Measurements from ENCODE around the gene ABLIM3.

ABLIM3 gene

DNA sequence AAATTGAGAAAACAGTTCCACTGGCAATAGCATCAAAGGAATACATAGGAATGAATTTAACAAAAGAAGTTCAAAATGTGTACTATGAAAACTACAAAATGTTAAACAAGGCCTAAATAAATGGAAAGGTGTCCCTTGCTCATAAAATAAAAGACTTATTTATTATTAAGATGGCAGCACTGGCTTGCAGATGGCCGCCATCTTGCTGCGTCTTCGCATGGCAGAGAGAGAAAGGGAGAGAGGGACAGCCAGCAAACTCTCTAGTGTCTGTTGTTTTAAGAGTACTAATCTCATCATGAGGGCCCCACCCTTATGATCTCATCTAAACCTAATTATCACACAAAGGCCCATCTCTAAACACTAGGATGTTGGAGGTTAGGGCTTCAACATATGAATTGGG is 47.1 kb downstream of the ABLIM3 start:
- DNase-seq (ENCODE audit: low spot score): no peak

DNA sequence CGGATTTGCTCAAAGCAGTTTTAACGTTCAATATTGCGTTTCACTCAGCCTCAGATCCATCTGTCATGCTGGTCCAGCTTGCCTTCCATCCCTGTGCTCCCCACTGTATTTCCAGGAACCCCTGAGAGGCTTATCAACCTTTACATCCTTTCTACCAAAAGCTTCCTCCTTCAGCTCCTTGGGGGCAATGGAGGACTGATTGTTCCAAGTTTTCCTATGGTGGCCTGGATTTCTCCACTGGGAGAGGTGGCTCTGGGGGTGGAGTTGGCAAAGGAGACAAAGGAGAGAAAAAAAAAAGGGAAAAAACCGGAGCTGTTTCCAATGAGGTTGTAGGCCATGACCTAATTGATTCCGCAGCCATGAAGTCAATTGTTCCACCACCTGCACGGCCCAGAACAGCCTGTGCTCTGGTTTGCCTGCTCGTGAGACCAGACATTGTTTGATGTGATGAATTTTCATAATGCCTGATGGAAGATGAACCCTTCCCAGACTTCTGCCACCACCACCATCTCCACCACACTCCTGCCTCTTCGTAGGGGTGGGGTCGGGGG is 54.1 kb downstream of the ABLIM3 start:
- DNase-seq (ENCODE audit: low spot score): no peak

DNA sequence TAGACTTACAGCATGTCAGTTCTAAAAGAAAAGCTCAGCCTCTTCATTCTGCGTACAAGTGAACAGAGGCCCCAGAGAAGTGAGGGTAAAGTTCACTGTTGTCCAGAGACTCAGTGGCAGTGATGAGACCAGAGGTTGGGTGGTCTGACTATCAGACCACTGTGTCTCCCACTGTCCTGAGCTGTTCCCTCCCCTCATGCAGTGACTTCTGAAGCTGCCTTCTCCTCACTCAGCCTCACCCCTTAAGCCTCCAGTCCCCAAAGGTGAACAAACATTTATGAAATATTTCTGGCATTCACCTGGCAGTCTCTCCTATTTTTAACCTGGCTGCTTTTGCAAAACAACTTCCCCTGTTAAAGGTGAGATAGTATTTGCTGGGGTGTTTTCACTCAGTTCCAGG is 54.7 kb downstream of the ABLIM3 start:
- DNase-seq (ENCODE audit: low spot score): no peak

DNA sequence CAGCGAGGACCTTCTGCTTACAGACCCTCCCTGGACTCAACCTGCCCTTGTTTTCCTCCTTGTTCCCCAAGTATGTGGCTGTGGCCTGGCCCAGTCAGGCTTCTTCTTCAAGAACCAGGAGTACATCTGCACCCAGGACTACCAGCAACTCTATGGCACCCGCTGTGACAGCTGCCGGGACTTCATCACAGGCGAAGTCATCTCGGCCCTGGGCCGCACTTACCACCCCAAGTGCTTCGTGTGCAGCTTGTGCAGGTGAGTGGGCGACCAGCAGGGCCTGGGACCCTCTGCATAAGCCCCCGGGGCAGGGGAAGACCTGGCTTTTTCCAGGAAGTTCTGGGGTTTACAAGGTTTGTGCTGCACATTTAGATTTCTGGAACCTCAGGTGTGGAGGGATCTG is 56.9 kb downstream of the ABLIM3 start:
- no peak for DNase-seq (ENCODE audit: low spot score)

DNA sequence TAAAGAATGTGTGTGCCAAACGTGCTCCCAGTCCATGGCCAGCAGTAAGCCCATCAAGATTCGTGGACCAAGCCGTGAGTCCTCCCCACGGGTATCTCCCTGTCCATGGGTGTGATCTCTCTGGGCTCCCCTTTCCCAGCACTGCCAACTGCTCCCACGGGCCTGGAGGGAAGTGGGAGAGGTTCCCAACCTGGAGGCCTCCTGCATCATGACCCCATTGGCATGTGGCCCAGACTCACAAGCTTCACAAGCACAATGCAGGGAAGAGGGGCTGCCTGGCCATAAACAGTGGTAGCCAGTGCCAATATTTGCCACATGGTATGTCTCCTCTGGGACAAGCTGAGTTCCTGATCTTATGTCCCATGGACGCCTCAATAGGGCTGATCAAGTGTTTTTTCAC is 59.1 kb downstream of the ABLIM3 start:
- DNase-seq (ENCODE audit: low spot score): no peak

DNA sequence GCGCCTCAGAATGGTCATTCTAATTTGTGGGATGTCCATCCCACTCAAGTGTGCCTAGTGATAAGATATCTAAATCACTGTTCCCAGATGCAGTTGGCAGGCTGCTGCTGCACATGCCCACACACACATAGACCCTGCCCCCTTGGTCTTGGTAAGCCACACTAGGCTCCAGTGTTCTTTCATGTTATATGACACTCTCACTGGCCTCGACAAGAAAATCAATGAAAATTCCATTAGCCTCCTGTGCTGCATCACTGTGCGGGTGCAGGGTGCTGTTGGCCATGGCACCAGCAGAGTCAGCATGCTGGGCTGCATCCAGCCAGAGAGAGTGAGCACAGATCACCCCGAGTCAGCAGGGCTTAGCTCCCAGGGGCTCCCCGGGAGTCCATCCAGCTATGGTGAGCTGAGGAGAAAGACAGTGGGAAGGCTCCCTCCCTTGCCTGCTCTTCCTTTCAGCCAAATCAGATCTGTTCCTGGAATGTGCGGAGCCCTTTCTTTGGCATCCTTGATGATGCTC is 59.9 kb downstream of the ABLIM3 start:
- DNase-seq (ENCODE audit: low spot score): no peak

DNA sequence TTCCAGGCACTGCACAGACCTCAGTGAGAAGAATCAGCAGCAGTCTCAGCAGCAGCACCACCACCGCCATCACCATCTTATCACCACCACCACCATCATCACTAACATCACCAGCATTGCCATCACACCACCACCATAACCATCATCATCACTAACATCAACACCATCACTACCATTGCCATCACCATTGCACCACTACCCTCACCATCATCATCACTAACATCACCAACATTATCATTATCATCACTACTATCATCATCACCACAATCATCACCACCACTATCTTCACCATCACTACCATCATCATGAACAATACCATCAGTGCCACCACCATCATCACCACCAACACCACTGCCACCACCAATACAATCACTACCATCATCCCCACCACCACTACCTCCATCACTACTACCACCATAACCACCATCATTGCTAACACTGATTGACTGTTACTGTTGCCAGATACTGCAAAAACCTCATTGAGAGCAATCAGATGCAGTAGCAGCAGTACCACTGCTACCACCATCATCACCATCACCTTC is 61.7 kb downstream of the ABLIM3 start:
- DNase-seq (ENCODE audit: low spot score): no peak

DNA sequence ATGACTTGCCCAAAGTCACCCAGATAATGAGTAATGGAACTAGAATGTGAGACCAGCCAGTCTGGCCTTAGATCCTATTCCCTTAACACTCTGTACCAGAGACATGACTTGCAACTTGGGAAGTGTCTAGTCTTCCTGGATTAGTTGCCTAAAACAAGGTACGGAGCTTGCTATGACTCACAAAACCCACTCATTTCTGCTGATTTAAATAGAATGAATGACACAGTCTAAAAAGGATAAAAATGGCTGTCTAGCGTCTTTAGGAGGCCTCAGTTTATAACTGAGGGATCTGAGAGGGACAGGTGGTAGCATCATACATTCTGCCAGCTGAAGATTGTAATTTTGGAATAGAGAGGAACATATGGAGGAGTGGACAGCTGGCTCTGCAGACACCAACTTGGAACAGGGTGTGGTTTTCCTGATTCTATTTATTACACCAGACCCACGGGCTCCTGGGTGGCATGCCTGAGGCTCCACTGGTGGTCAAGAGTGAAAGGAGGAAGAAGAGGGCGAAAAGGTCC is 62.7 kb downstream of the ABLIM3 start:
- DNase-seq (ENCODE audit: low spot score): no peak

DNA sequence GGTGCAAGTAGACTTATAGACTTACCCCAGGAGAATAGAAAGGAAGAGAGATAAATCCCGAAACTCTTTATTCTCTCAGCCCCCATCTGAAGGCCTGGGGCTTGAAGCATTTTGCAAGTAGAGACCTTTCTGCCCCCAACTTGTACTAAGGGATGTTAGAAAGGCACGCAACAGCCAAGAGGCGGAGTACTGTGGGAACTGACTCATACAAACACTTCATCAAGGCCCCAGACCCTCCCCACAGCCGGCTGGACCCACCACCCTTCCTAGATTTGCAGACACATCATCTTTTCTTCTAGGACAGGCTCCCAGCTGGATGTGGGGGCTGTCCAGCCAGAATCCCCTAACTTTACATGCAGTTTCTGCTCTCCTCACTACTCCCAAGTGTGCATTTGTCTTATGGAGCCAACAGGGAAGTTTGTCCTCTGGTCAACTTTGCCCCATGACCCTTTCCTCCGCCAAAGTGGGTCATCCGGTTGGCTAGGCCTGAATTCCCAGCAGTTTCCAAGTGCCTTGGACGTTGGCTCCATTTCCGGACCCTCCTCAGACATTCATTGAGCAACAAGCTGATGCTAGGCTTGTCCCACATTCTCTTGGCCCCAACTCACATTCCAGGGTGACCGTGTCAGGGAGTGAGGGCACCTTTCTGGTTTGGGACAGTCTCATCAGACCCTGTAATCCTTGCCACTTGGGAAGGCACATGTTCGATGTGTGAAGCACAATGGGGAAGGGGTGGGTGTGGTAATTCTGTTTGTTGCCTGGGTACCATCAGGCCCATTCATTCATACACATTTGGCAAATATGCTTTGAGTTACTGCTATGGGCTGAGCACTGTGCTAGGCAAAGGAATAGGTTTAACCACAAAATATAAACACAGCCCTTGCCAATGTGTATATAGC is 64.6 kb downstream of the ABLIM3 start:
- no peak for DNase-seq (ENCODE audit: low spot score)

DNA sequence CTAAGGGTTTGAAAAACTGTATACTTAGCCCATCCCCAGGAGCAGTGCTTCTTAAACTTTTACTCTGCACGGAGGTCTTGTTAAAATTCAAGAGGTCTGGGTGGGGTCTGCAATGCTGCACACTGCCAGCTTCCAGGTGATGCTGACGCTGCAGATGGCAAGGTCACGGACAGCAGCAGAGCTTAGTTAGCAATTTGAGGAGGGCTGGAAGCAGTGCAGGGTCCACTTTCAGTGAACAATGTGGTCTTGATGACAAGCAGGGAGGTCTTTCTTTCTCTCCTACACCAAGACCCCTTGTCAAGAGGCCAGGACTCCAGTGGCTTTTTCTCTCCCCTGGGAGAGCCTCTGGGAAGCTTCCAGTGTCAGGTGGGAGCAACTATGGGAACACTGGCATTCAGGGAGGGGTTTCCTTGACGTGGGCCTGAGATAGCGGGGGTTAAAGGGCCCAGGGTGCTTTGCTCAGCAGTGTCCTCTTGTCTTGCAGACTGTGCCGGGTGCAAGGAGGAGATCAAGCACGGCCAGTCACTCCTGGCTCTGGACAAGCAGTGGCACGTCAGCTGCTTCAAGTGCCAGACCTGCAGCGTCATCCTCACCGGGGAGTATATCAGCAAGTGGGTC is 65.3 kb downstream of the ABLIM3 start:
- DNase-seq (ENCODE audit: low spot score): no peak

DNA sequence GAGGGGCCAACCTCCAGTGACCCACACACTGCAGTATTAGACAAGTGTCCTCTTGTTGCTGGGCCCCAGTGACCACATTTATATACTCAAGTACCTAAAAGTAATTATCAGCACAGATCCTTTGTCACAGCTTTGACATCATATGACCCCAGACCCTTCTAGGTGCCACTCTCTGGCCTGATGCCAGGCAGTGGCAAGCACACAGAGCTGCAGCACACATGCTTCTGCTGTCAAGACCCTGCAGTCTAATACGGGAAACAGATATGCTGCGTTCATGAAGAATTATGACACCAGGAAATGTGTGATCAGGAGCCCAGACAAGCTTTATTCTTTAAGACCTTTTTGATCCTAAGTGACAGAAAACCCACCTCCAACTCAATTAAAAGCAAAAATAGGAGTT is 66.5 kb downstream of the ABLIM3 start:
- DNase-seq (ENCODE audit: low spot score): no peak

DNA sequence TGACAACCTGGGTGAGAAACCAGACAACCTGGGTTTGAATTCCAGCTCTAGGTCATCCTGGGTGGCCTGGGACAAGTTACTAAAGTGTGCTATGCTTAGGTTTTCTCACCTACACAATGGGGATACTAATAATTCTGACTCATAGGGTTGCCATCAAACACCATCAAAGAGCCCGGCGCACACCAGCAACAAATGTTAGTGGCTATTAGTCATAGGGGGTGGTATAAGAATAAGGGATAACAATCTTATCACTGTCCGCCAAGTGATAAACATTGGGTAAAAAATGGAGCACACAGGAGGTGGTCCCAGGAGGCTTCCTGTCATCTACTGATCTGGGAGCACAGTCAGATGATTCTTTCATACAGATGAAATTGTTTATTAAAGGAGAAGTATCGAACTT is 68.9 kb downstream of the ABLIM3 start:
- DNase-seq (ENCODE audit: low spot score): no peak

DNA sequence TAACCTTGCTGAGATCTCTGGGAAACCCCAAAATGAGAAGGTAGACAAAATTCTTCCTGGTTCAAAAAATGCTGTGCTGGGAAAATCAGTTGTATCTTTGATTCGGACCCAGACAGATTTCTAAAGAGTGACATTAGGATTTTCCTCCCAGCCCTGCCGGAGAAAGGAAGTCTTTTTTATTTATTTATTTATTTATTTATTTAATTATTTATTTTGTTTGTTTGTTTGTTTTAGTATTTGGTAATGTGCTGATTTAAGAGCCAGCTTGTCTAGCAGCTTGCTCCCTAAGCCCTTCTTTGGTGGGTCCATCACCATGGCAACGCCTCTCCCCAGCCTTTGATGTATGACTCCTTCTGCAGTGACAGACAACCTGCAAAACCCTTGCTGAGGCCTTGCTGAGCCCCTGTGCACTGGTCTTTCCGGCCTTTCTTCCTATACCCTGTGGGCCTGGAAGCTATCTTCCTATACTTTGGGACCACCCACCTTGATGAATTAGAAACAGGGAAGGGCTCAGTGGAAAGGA is 69.7 kb downstream of the ABLIM3 start:
- no peak for DNase-seq (ENCODE audit: low spot score)

DNA sequence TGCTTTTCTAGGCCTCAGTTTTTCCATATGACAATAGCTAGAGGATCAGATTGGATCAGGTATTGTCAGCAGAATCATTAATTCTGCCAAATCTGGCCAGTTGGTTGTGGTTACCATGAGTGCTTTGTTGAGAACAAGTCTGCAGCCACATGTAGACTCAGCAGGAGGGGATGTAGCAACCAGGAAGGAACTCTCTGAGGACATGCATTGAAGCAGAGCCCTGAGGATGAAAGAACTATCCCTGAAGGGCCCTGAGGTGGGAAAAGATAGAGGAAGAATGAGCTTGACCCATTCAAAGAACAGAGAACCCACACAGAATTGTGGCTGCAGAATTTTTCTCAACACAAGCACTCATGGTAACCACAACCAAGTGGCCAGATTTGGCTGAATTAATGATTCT is 70.3 kb downstream of the ABLIM3 start:
- no peak for DNase-seq (ENCODE audit: low spot score)

DNA sequence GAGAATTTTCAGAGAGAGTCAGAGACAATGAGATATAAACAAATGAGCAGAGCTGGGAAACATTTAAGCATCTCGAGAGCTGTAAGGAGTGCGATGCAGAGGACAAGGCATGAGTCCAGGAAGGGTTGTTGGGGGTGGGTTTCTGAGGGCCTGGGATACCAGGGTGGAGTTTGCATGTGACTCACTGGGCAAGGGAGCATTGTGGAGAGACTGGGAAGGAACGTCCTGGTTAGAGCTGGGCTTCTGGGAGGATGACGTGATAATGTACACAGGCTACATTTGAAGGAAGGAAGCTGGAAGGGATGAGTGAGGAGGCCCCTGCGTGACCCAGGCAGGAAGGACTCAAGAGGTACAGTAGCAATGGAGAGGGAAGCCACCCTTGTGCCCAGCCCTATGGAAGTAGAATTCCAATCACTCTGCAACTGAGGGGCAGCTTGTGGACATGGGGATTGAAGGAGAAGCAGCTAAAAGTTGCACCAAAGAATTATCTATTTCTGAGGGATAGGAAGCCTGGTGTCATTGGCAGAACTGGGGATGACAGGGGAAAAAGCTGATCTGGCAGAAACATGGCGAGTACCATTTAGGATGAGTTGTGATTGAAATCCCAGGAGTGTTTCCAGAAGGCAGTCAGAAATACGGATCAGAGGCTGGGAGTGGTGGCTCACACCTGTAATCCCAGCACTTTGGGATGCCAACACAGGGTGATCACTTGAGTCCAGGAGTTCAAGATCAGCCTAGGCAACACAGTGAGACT is 71.1 kb downstream of the ABLIM3 start:
- DNase-seq (ENCODE audit: low spot score): no peak

DNA sequence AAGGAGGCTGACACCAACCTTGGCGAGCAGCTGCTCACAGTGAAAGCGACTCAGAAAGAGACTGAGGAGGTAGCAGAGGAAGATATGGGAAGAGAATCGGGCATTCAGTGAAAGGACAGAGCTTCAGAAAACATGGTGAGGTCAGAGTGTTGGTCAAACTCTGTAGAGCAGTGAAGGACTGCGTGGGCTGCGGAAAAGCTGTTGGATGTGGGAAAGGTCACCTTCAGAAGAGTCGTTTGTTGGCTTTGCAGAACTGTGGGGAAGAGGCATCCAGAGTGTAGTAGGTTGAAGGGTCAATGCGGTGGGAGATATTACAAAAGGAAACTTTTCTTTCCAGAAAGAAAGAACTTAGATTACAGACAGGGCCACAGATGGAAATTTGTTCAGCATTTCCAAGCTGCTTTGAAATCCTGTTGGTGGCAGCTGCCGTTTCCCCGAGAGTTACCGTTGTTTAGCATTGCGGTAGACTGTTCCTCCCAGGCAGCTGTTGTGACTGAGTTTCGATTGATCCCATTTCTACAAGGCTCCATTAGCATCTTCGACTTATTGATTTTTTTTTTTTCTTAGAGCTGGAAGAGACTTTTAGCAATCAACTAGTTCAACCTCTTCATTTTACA is 72.1 kb downstream of the ABLIM3 start:
- DNase-seq (ENCODE audit: low spot score): no peak

DNA sequence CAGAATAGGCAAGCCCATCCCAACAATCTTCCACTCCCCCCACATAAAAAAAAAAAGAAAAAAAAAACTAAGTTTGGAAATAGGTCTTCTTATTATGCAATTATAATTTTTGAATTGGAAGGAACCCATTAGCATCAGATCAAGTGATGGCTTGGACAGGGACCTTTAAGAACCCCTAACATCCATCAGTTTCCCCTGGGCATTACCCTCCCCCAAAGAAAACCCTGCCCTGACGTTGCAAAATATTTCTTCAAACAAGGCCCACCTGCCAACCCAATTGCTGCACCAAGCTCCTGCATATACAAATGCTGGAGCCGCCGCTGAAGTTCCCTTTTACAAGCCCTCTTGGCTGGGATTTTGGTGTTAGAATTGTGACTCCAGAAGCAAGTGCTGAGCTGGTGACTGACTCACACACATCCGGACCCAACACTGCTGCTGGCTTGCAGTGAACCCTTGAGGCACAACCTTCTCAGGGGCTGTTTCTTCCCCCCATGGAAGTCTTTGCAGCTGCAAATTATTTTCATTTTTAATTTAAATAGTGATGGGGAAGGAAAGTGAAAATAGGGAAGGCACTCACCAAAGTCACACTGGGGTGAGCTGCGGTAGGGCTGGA is 74.3 kb downstream of the ABLIM3 start:
- no peak for DNase-seq (ENCODE audit: low spot score)

DNA sequence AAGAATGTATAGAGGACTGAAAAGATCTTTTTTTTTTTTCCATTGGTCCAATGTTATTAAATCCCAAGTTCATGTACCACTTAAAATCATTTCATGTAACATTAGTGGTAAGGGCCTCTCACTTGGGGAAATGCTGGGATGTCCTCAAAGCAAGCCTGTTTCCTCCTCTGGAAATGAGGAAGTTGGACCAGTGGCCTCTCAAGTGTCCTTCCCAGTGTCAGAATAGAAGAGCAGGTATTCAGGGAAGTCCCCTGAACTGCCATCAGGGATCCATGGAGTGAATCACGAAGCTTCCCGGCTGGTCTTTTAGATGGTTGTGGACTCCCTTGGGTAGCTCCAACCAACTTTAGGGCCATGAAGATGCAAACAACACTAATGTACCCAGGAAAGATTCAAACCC is 75.2 kb downstream of the ABLIM3 start:
- no peak for DNase-seq (ENCODE audit: low spot score)

DNA sequence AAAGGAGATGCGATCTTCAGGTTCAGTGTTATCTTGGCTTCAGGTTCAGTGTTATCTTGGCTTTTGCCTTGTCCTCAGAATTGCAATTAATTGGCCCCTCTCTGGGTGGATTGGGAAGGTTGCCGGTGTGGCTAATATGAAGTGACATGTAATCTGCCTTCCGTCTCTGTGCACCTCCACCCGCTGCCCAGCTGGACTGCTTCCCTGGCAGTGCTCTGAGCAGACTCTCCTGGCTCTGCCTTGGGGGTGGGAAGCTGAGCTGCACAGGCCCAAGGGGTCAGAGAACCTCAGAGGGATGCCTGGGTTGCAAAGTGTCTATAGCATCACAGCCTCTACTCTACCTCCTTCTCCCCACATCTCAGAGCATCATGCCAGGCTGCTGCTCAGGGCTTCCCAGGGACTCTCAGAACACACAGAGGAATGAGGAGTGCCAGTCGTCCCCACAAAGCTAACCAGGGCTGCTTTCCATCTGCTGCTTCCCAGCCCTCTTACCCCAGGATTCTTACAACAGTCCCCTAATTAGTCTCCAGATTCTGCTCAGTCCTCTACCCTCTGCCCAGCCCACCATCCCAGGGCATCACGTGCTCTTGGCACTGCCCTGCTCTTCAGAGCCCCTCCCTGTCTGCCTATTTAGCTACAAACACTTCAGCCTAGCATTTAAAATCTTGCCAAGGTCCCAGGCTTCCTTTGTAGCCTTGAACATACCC is 76.0 kb downstream of the ABLIM3 start:
- no peak for DNase-seq (ENCODE audit: low spot score)

DNA sequence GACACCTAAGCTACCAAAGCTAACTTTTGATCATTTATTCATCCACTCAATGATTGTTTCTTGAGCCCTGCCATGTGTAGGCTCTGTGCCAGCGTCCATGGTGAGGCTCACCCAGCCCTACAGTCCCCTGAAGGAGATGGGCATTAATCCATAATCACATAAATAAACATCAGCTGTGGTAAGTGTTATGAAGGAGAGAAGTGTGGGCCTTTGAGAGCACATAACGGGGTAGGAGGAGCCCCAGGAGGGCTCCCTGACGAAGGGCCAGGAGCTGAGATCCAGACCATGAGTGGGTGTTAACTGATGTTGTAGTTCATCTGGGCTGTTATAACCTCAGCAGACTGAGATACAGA is 76.5 kb downstream of the ABLIM3 start:
- DNase-seq (ENCODE audit: low spot score): no peak
